Neural progenitor cell (in vitro differentiated cells): Measurements from ENCODE around the gene DDHD1. TPM values are rescaled to one million over a fixed set of nuclear protein-coding genes. Genes with fewer than 3 reads are reported as not detected.

Source experiments
- DNase-seq: peaks from one replicate; pipeline ENCODE4 v3.0.0-alpha.2; 2016; ENCODE audit warnings: low spot score
- H2AFZ ChIP-seq: fragments of 200-600 bp; sonication (generic); replicated peaks from 2 replicates; pipeline ENCODE4 v1.6.1; 2016; ENCODE audit warnings: antibody characterized with exemption
- H3F3A ChIP-seq: fragments of 200-600 bp; sonication (generic); 2 replicates; pipeline ENCODE4 v1.6.1; 2016; ENCODE audit warnings: antibody characterized with exemption, low read depth
- H3K27ac ChIP-seq: fragments of 200-600 bp; sonication (generic); 2 replicates; pipeline ENCODE4 v1.5.1; 2016; ENCODE audit warnings: mild to moderate bottlenecking
- H3K27me3 ChIP-seq: fragments of 200-600 bp; sonication (generic); 2 replicates; pipeline ENCODE4 v1.6.1; 2016; ENCODE audit warnings: mild to moderate bottlenecking, moderate library complexity
- H3K36me3 ChIP-seq: fragments of 200-600 bp; sonication (generic); 2 replicates; pipeline ENCODE4 v1.5.1; 2016
- H3K4me1 ChIP-seq: fragments of 200-600 bp; sonication (generic); 2 replicates; pipeline ENCODE4 v1.6.1; 2016; ENCODE audit warnings: mixed run types
- H3K4me2 ChIP-seq: fragments of 200-600 bp; sonication (generic); 2 replicates; pipeline ENCODE4 v1.6.1; 2016
- H3K4me3 ChIP-seq: fragments of 200-600 bp; sonication (generic); 2 replicates; pipeline ENCODE4 v1.5.1; 2016
- H3K79me2 ChIP-seq: fragments of 200-600 bp; sonication (generic); 2 replicates; pipeline ENCODE4 v1.6.1; 2016; ENCODE audit warnings: low read depth
- H3K9ac ChIP-seq: fragments of 200-600 bp; sonication (generic); 2 replicates; pipeline ENCODE4 v1.6.1; 2016
- H3K9me3 ChIP-seq: fragments of 200-600 bp; sonication (generic); 2 replicates; pipeline ENCODE4 v1.5.1; 2016; ENCODE audit warnings: low read depth
- H4K20me1 ChIP-seq: fragments of 200-600 bp; sonication (generic); 2 replicates; pipeline ENCODE4 v1.6.1; 2016; ENCODE audit warnings: low read depth
- H3K27ac Mint-ChIP-seq: 3 replicates; pipeline ENCODE4 v1.8.0; 2021; ENCODE audit warnings: mixed read lengths
- H3K27me3 Mint-ChIP-seq: 2 replicates; pipeline ENCODE4 v1.8.0; 2022; ENCODE audit warnings: low read depth, mild to moderate bottlenecking, inconsistent platforms, moderate library complexity, mixed read lengths; ENCODE audit not compliant: insufficient read depth
- H3K36me3 Mint-ChIP-seq: 3 replicates; pipeline ENCODE4 v1.8.0; 2021; ENCODE audit warnings: mixed read lengths
- H3K4me1 Mint-ChIP-seq: 3 replicates; pipeline ENCODE4 v1.8.0; 2021; ENCODE audit warnings: mixed read lengths
- H3K4me3 Mint-ChIP-seq: 3 replicates; pipeline ENCODE4 v1.8.0; 2021; ENCODE audit warnings: mild to moderate bottlenecking, moderate library complexity, mixed read lengths
- H3K9me3 Mint-ChIP-seq: 3 replicates; pipeline ENCODE4 v1.8.0; 2020; ENCODE audit warnings: mixed read lengths
- CTCF ChIP-seq: fragments of 200-600 bp; sonication (generic); IDR thresholded peaks from 2 replicates; pipeline ENCODE4 v1.5.1; 2017; ENCODE audit warnings: antibody characterized with exemption, mild to moderate bottlenecking
- EZH2 ChIP-seq: fragments of 200-600 bp; sonication (generic); IDR thresholded peaks from 2 replicates; pipeline ENCODE4 v1.6.1; 2017; ENCODE audit warnings: antibody characterized with exemption, mild to moderate bottlenecking, moderate library complexity
- EZH2phosphoT487 ChIP-seq: fragments of 200-600 bp; sonication (generic); IDR thresholded peaks from 2 replicates; pipeline ENCODE4 v1.6.1; 2017; ENCODE audit warnings: antibody characterized with exemption
- total RNA-seq: library from RNA; depleted of rRNA; stranded (reverse); fragments of >200 nt; gene quantifications from 2 replicates; pipeline ENCODE4 v1.2.3, GENCODE V29; 2015; ENCODE audit warnings: low replicate concordance

DDHD1 gene
- total RNA-seq, 1 donor from 2014 or later, result 30.2 TPM

- no peaks in the 10 kb centered on the region for H3K9me3 ChIP-seq
- TF ChIP-seq EZH2phosphoT487, result no peak
- no peak for TF ChIP-seq EZH2
- TF ChIP-seq CTCF, result no peak
- no peaks in the 10 kb centered on the region for H3K4me1 ChIP-seq
- peaks cover 4% of the 10 kb centered on the region for H3K27me3 Mint-ChIP-seq
- no peaks in the 10 kb centered on the region for H3K36me3 ChIP-seq
- H3K9me3 Mint-ChIP-seq, result no peaks in the 10 kb centered on the region
- no peak overlapping the region for H3K27ac Mint-ChIP-seq
- no peak overlapping the region for H3K4me3 Mint-ChIP-seq
- no peaks in the 10 kb centered on the region for H3K27me3 ChIP-seq
- no peaks in the 10 kb centered on the region for H4K20me1 ChIP-seq
- H3K4me2 ChIP-seq, result no peak overlapping the region
- no peaks in the 10 kb centered on the region for H3F3A ChIP-seq
- H3K9ac ChIP-seq, result no peak overlapping the region
- H3K79me2 ChIP-seq, result no peaks in the 10 kb centered on the region
- H3K4me3 ChIP-seq, result no peak overlapping the region
- no peak overlapping the region for H3K27ac ChIP-seq
- no peak for DNase-seq
- H2AFZ ChIP-seq, result no peak overlapping the region
- peaks cover 20% of the 10 kb centered on the region for H3K36me3 Mint-ChIP-seq
- H3K4me1 Mint-ChIP-seq, result no peaks in the 10 kb centered on the region
Observed at GRCh38 chr14:53047307-53048069, 105.6 kb downstream of the DDHD1 start.

GRCh38 chr14:53044486-53044885 is 108.6 kb downstream of the DDHD1 start:
- Histone ChIP-seq H3K36me3 (no peaks in the 10 kb centered on the region), H3K27ac (no peak overlapping the region), H2AFZ (no peak overlapping the region), H3K9me3 (no peaks in the 10 kb centered on the region), H3K4me2 (no peak overlapping the region), H3F3A (no peaks in the 10 kb centered on the region), H3K4me3 (no peak overlapping the region), H3K4me1 (no peaks in the 10 kb centered on the region), H3K79me2 (no peaks in the 10 kb centered on the region), H3K9ac (no peak overlapping the region), H4K20me1 (no peaks in the 10 kb centered on the region), H3K27me3 (no peaks in the 10 kb centered on the region)
- no peaks in the 10 kb centered on the region for H3K4me1 Mint-ChIP-seq
- H3K4me3 Mint-ChIP-seq, result no peak overlapping the region
- no peak for DNase-seq
- H3K9me3 Mint-ChIP-seq, result no peaks in the 10 kb centered on the region
- no peak overlapping the region for H3K27ac Mint-ChIP-seq
- TF ChIP-seq CTCF (no peak), EZH2phosphoT487 (no peak)
- H3K27me3 Mint-ChIP-seq, result peaks cover 4% of the 10 kb centered on the region
- H3K36me3 Mint-ChIP-seq, result peaks cover 31% of the 10 kb centered on the region

- H3K9me3 ChIP-seq, result no peaks in the 10 kb centered on the region
- DNase-seq, result no peak
- no peak overlapping the region for H2AFZ ChIP-seq
- no peak overlapping the region for H3K4me2 ChIP-seq
- H3K27ac ChIP-seq, result no peak overlapping the region
- no peaks in the 10 kb centered on the region for H3K79me2 ChIP-seq
- Mint-ChIP-seq H3K4me3 (no peak overlapping the region), H3K27ac (no peak overlapping the region), H3K27me3 (peaks cover 4% of the 10 kb centered on the region), H3K4me1 (no peaks in the 10 kb centered on the region), H3K9me3 (no peaks in the 10 kb centered on the region), H3K36me3 (peaks cover 37% of the 10 kb centered on the region)
- no peak overlapping the region for H3K4me3 ChIP-seq
- H3K36me3 ChIP-seq, result peaks cover 2% of the 10 kb centered on the region
- no peaks in the 10 kb centered on the region for H3F3A ChIP-seq
- no peak overlapping the region for H3K9ac ChIP-seq
- no peaks in the 10 kb centered on the region for H4K20me1 ChIP-seq
- no peak for TF ChIP-seq CTCF
- TF ChIP-seq EZH2, result no peak
- TF ChIP-seq EZH2phosphoT487, result no peak
- no peaks in the 10 kb centered on the region for H3K27me3 ChIP-seq
- no peaks in the 10 kb centered on the region for H3K4me1 ChIP-seq
Observed at GRCh38 chr14:53043027-53043581, 110.0 kb downstream of the DDHD1 start.
